GM20000 (cell line): ENCODE measurements around the gene GPR84.

ENCODE experiments used
- DNase-seq: peaks from one replicate; pipeline ENCODE4 v3.0.0; 2012; ENCODE audit warnings: low spot score
- TF ChIP-seq, protein P1 (sequence below): IDR thresholded peaks from 2 replicates; pipeline ENCODE4 v1.5.1; 2012; ENCODE audit warnings: mild to moderate bottlenecking, control low read depth; ENCODE audit errors: extremely low read depth, missing control alignments

Gene GPR84

DNA sequence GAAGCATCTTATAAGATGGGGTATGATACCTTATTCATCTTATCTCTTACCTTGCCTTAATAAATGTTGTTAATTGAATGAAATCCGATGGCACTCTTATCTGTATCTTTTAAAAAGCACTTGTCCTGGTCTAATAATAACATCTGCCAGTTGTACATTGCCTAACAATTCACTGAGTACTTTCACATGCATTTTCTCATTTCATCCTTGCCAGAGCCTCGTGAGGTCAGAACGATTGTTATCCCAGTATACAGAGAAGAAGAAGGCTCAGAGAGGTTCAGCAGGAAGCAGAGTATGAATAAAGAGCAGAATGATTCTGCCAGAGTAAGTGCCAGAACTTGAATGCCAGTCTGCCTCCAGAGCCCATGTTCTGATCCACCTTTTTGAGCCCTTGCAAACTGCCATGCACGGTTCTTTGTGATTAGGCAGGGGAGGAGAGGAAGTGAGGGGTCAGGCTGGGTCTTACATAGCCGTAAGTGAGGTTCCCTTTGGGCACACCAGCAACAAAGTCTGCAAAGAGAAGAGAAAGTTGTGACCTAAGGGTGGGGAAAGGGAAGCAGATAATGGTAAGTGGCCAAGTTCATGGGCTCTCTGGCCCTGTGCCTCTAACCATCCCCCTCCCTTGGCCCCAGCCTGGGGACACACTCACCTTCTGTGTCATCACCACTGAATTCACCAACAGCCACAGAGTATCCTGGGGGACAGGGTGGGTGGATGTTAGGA is 43.1 kb upstream of the GPR84 start:
- TF ChIP-seq, protein P1, sequence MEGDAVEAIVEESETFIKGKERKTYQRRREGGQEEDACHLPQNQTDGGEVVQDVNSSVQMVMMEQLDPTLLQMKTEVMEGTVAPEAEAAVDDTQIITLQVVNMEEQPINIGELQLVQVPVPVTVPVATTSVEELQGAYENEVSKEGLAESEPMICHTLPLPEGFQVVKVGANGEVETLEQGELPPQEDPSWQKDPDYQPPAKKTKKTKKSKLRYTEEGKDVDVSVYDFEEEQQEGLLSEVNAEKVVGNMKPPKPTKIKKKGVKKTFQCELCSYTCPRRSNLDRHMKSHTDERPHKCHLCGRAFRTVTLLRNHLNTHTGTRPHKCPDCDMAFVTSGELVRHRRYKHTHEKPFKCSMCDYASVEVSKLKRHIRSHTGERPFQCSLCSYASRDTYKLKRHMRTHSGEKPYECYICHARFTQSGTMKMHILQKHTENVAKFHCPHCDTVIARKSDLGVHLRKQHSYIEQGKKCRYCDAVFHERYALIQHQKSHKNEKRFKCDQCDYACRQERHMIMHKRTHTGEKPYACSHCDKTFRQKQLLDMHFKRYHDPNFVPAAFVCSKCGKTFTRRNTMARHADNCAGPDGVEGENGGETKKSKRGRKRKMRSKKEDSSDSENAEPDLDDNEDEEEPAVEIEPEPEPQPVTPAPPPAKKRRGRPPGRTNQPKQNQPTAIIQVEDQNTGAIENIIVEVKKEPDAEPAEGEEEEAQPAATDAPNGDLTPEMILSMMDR, result no peak
- no peak for DNase-seq

DNA sequence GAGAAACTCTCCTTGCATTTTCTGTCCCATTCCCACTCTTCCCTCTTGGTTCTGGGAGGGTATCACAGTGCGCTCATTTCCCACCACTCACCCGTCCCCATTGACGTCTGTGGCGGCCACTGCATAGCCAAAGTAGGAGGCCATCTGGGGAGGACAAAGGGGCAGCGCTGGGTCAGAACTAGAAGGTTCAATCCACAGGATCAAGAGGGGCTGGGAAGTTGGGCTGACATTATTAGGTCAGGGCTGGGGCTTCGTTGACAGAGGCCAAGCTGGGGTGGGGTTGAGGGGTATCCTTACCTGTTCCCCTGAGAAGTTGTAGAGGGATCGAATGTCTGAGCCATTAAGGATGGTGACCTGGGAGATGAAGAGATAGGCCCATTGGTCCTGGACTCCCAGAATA is 41.3 kb upstream of the GPR84 start:
- no peak for DNase-seq
- TF ChIP-seq, protein P1, result no peak

DNA sequence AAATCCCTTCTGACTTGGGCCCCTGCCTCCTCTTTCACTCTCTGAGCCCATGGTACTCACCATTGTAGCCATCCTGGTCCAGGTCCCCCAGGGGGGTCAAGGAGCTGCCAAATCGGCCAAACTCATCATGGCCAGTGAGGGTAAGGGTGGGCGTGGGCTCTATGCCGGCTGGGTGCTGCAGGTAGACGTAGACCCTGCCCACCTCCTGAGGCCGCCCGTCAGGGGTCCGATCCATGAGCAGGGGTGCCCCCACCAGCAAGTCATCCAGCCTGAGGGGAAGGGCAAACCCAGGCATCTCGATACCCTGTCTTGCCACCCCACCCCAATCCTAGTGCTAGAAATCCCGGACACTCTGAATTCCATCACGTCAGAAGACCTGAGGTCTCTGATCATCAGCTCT is 40.8 kb upstream of the GPR84 start:
- no peak for DNase-seq
- TF ChIP-seq, protein P1, result no peak

DNA sequence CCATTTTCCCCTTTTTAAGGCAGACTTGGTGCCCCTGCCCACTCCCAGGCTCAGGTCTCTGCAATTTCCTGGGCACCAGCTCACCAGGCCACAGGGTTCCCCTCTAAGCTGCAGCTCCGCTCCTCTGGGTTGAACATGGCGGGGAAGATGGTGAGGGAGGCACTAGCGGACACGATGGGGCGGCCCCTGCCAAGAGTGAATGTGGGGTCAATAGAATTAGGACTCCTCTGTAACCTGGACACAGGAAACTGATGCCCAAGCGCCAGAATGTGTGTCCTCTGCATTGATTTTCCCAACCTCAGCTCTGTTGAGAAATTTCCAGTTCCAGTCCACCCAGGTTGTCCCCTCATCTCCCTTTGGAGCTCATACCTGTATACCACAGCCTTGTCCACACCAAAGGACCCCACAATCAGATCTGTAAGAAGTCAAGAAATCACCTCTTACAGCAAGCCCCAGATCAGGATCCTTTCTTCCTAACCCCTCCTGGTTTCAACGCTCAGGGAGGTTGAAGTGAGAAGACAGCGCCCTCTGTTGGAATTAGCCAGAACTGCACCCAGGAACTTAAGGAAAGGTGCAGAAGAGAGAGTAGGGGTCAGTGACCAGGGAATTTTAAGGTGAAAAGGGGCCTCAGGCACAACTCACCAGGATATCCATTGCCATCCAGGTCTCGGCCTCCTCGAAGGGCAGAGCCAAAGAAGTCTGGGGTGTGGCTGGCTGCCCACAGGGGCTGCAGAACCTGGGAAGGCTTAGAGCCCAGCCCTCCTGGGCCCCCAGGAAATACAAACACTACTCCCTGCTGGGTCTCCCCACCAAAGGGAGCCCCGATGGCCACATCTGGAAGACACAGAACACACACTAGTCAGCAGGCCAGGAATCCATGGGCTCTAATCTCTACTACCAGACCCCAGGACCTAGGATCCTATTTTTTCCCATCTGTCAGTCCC is 40.0 kb upstream of the GPR84 start:
- DNase-seq, result no peak

DNA sequence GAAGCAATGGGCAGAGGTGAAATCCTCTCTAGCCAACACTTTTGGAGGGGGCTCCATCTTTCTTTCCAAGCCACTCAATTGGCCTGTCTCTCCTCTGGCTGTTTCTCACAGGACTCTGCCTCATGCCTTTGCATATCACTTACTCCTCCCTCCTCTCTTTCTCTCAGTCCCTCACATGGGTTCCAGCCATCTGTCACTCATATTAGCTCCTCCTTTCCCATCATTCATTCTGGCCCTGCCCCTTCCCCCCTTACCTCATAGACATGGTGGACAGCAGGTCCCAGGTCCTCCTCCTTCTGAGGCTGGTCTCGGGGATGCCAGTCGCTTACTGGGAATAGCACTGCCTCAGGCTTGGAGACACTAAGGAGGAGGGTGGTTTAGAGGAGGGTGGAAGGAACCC is 36.8 kb upstream of the GPR84 start:
- TF ChIP-seq, protein P1, result no peak
- DNase-seq, result no peak

More for the DNA sequence above, 40.0 kb upstream of the GPR84 start:
- TF ChIP-seq, protein P1, result peak; percentile 88

DNA sequence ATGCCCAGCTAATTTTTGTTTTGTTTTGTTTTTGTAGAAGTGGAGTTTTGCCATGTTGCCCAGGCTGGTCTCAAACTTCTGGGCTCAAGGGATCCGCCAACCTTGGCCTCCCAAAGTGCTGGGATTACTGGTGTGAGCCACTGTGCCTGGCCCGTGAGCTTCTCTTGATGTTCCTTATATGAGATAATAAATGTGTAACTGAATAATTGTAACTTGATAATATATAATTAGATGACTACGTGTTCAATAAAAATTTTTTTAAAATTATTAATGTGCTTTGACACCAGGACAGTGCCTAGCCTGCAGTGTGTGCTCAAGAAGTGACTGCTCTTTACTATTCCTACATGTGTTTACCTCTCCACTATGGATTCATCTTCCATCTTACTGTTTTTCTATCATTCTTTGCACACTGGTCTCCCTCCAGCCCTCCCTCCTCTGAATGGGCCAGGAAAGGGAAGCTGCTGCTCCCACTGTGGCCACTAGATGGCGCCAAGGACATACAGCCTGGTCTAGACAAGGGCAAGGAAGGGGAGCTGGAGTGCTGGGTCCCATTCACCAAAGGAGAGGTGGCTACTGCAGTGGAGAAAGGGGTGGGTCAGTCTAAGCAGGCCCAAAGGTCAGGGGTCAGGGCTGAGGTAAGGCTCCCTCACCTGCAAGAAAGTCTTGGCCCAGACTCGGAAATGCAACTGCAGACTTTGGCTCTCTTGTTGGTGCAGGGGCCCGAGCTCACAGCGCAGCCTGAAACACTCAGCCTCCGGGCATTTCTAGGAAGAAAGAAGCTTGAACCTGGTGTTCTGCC is 34.9 kb upstream of the GPR84 start:
- TF ChIP-seq, protein P1, result peak; percentile 100
- DNase-seq, result peak; percentile 84
